CD14-positive monocyte (primary cell): ENCODE data around the gene FAM118B. TPM values are rescaled to one million over a fixed set of nuclear protein-coding genes. Genes with fewer than 3 reads are reported as not detected.

Experiments
- DNase-seq, 3 donors: peaks; one replicate each; pipeline ENCODE4 v3.0.0-alpha.2; 2011 to 2022
- H2AFZ ChIP-seq: 2 replicates; pipeline ENCODE4 v1.6.0; 2012; ENCODE audit warnings: mild to moderate bottlenecking, low read depth, low read length, inconsistent platforms; ENCODE audit not compliant: insufficient read depth, poor library complexity, severe bottlenecking
- H3K27ac ChIP-seq, 2 donors: 1 replicate in 1 of 2; 2 replicates in 1 of 2; pipeline ENCODE4 v1.5.1; 2012 to 2013; ENCODE audit warnings: low read length in 2 of 2, control low read depth in 1 of 2, inconsistent platforms in 1 of 2, low read depth in 1 of 2, mild to moderate bottlenecking in 1 of 2
- H3K27me3 ChIP-seq, 2 donors: one replicate each; pipeline versions ENCODE4 v1.6.0 to v1.6.1; 2011 to 2013; ENCODE audit warnings: low read length in 2 of 2; ENCODE audit not compliant: control insufficient read depth in 2 of 2, insufficient read depth in 2 of 2
- H3K36me3 ChIP-seq, 2 donors: replicated peaks in 1 of 2; 1 replicate in 1 of 2; 2 replicates in 1 of 2; pipeline versions ENCODE4 v1.5.1 to v1.6.1; 2012 to 2013; ENCODE audit warnings: low read length in 2 of 2, control low read depth in 1 of 2, inconsistent platforms in 1 of 2, mild to moderate bottlenecking in 1 of 2; ENCODE audit not compliant: insufficient read depth in 2 of 2, control insufficient read depth in 1 of 2
- H3K4me1 ChIP-seq, 2 donors: 1 replicate in 1 of 2; 2 replicates in 1 of 2; pipeline versions ENCODE4 v1.5.1 to v1.6.1; 2012 to 2013; ENCODE audit warnings: low read length in 2 of 2, control low read depth in 1 of 2, inconsistent platforms in 1 of 2, mild to moderate bottlenecking in 1 of 2, moderate library complexity in 1 of 2; ENCODE audit not compliant: insufficient read depth in 2 of 2, control insufficient read depth in 1 of 2
- H3K4me2 ChIP-seq: replicated peaks from 2 replicates; pipeline ENCODE3; 2012; ENCODE audit warnings: low read length, moderate library complexity, mild to moderate bottlenecking; ENCODE audit not compliant: poor library complexity, severe bottlenecking; ENCODE audit errors: extremely low read depth
- H3K4me3 ChIP-seq, 3 experiments: fragments of 200-600 bp in 1 of 3; sonication (generic) in 1 of 3; replicated peaks in 1 of 3; 1 replicate in 2 of 3; 2 replicates in 1 of 3; pipeline ENCODE4 v1.5.1; 2011 to 2013; ENCODE audit warnings: low read length in 3 of 3, mild to moderate bottlenecking in 3 of 3, control low read depth in 2 of 3, low read depth in 2 of 3, inconsistent platforms in 1 of 3, moderate library complexity in 1 of 3
- H3K79me2 ChIP-seq: 2 replicates; pipeline ENCODE4 v1.6.0; 2012; ENCODE audit warnings: mild to moderate bottlenecking, control low read depth, inconsistent platforms, low read length, moderate library complexity; ENCODE audit not compliant: insufficient read depth
- H3K9ac ChIP-seq: 2 replicates; pipeline ENCODE4 v1.6.0; 2017; ENCODE audit warnings: low read length, mild to moderate bottlenecking; ENCODE audit not compliant: insufficient read depth, poor library complexity, severe bottlenecking
- H3K9me3 ChIP-seq, 2 donors: replicated peaks in 1 of 2; 1 replicate in 1 of 2; 2 replicates in 1 of 2; pipeline versions ENCODE4 v1.5.1 to v1.6.1; 2012 to 2013; ENCODE audit warnings: low read length in 2 of 2, control low read depth in 1 of 2; ENCODE audit not compliant: control insufficient read depth in 1 of 2, insufficient read depth in 1 of 2
- H4K20me1 ChIP-seq: 2 replicates; pipeline ENCODE4 v1.6.0; 2012; ENCODE audit warnings: mild to moderate bottlenecking, low read length, control low read depth, moderate library complexity; ENCODE audit not compliant: insufficient read depth
- H3K27ac Mint-ChIP-seq, 7 donors: one replicate each; pipeline ENCODE4 v1.8.0; 2020; ENCODE audit warnings: mild to moderate bottlenecking in 7 of 7, mixed read lengths in 7 of 7, moderate library complexity in 6 of 7, inconsistent platforms in 2 of 7
- H3K27me3 Mint-ChIP-seq, 3 donors: one replicate each; pipeline ENCODE4 v1.8.0; 2021 to 2022; ENCODE audit warnings: low read depth in 3 of 3, mild to moderate bottlenecking in 3 of 3, mixed read lengths in 3 of 3, moderate library complexity in 3 of 3, inconsistent platforms in 1 of 3
- H3K36me3 Mint-ChIP-seq, 2 donors: one replicate each; pipeline ENCODE4 v1.8.0; 2020; ENCODE audit warnings: mixed read lengths in 2 of 2, inconsistent platforms in 1 of 2, mild to moderate bottlenecking in 1 of 2
- H3K4me1 Mint-ChIP-seq: one replicate; pipeline ENCODE4 v1.8.0; 2020; ENCODE audit warnings: mild to moderate bottlenecking, mixed read lengths
- H3K4me3 Mint-ChIP-seq, 2 donors: one replicate each; pipeline ENCODE4 v1.8.0; 2020; ENCODE audit warnings: mild to moderate bottlenecking in 2 of 2, mixed read lengths in 2 of 2, moderate library complexity in 1 of 2
- H3K9me3 Mint-ChIP-seq, 7 donors: one replicate each; pipeline ENCODE4 v1.8.0; 2020 to 2022; ENCODE audit warnings: mixed read lengths in 7 of 7, mild to moderate bottlenecking in 6 of 7, moderate library complexity in 6 of 7, inconsistent platforms in 2 of 7
- CTCF ChIP-seq: fragments of 200-600 bp; IDR thresholded peaks from one replicate; pipeline ENCODE4 v1.8.0; 2022; ENCODE audit warnings: antibody characterized with exemption, mild to moderate bottlenecking
- WGBS: methylation state at CpG from one replicate; pipeline ENCODE4 v1.1.5; 2013; ENCODE audit warnings: missing lambda C conversion rate; ENCODE audit not compliant: insufficient coverage; 5-methylcytosine and 5-hydroxymethylcytosine counted together
- intact Hi-C, 2 donors: fragments of 100-400 bp; cut with micrococcal nuclease; formaldehyde crosslinking; loops; one replicate each; pipeline versions ENCODE4 v1.15.0 to v1.15.1; 2023
- polyA plus RNA-seq, 3 donors: library from polyadenylated mRNA; depleted of rRNA in 1 of 3; unstranded in 2 of 3; stranded (reverse) in 1 of 3; fragments of 300-500 nt in 2 of 3; fragments of >200 nt in 1 of 3; fragmentation: Illumina TruSeq in 2 of 3; gene quantifications; 1 replicate in 2 of 3; 2 replicates in 1 of 3; pipeline ENCODE4 v1.2.3, GENCODE V29; 2012 to 2021

The FAM118B gene
- polyA plus RNA-seq, 3 donors, result 13.6 to 18.7 (median 16.5) TPM

- H3K9ac ChIP-seq, result no peak overlapping the region
- no peaks in the 10 kb centered on the region for H3K27me3 ChIP-seq
- no peaks in the 10 kb centered on the region for H3K4me1 ChIP-seq
- H3K9me3 ChIP-seq, result no peaks in the 10 kb centered on the region
- H4K20me1 ChIP-seq, result no peaks in the 10 kb centered on the region
- no peak overlapping the region for H3K27ac ChIP-seq
- Mint-ChIP-seq H3K9me3 (peaks cover 0 to 6% (median 0%) of the 10 kb centered on the region in 7 donors), H3K4me1 (no peaks in the 10 kb centered on the region), H3K4me3 (no peak overlapping the region), H3K27ac (no peak overlapping the region), H3K36me3 (no peaks in the 10 kb centered on the region), H3K27me3 (peaks cover 2 to 3% (median 2%) of the 10 kb centered on the region in 3 donors)
- no peaks in the 10 kb centered on the region for H3K79me2 ChIP-seq
- no peak for DNase-seq
- H2AFZ ChIP-seq, result no peak overlapping the region
- intact Hi-C loops, result no loop called here
- no peak overlapping the region for H3K4me3 ChIP-seq
- no peak overlapping the region for H3K4me2 ChIP-seq
- no peaks in the 10 kb centered on the region for H3K36me3 ChIP-seq
- no peak for TF ChIP-seq CTCF
- WGBS, result 89% methylated on average over 4 of the region's 8 CpGs
Measured at GRCh38 chr11:126164781-126165180, 46.8 kb upstream of the FAM118B start.

GRCh38 chr11:126165311-126165720, 46.3 kb upstream of the FAM118B start:
- peaks cover 0 to 6% (median 0%) of the 10 kb centered on the region in 7 donors for H3K9me3 Mint-ChIP-seq
- H3K79me2 ChIP-seq, result no peaks in the 10 kb centered on the region
- no peak for TF ChIP-seq CTCF
- DNase-seq, result no peak
- no peak overlapping the region for H3K27ac ChIP-seq
- intact Hi-C loops, result no loop called here
- 98% methylated on average over 6 of the region's 9 CpGs for WGBS
- no peaks in the 10 kb centered on the region for H3K4me1 Mint-ChIP-seq
- no peaks in the 10 kb centered on the region for H3K36me3 ChIP-seq
- peaks cover 2 to 3% (median 2%) of the 10 kb centered on the region in 3 donors for H3K27me3 Mint-ChIP-seq
- no peaks in the 10 kb centered on the region for H4K20me1 ChIP-seq
- no peak overlapping the region for H3K4me3 ChIP-seq
- H3K4me1 ChIP-seq, result no peaks in the 10 kb centered on the region
- H2AFZ ChIP-seq, result no peak overlapping the region
- H3K27ac Mint-ChIP-seq, result no peak overlapping the region
- H3K4me2 ChIP-seq, result no peak overlapping the region
- no peaks in the 10 kb centered on the region for H3K27me3 ChIP-seq
- H3K9ac ChIP-seq, result no peak overlapping the region
- H3K36me3 Mint-ChIP-seq, result no peaks in the 10 kb centered on the region
- no peaks in the 10 kb centered on the region for H3K9me3 ChIP-seq
- H3K4me3 Mint-ChIP-seq, result no peak overlapping the region
